IMR-90 (cell line): Measurements from ENCODE around the gene SREBF2. TPM values are rescaled to one million over a fixed set of nuclear protein-coding genes. Genes with fewer than 3 reads are reported as not detected.

Experiments used
- ATAC-seq: fragments of 200-7000 bp; cut with Tn5 transposase; 2 replicates; pipeline ENCODE4 v1.9.1; 2020; ENCODE audit warnings: low read depth, mild to moderate bottlenecking, moderate library complexity
- BruUV-seq: library from RNA; stranded (reverse); fragments of 400-500 nt; replicated peaks from 2 replicates; lab custom pipeline; 2021; lab: Mats Ljungman, UMichigan
- CTCF ChIA-PET: fragments of 300-600 bp; formaldehyde crosslinking; extraction: SDS; loops from one replicate; lab custom pipeline; 2021; ENCODE audit warnings: antibody characterized with exemption; lab: Yijun Ruan, JAX
- POLR2A ChIA-PET: fragments of 300-600 bp; sonication (Branson Sonifier 250); formaldehyde crosslinking; loops from one replicate; lab custom pipeline; 2022; ENCODE audit warnings: antibody characterized with exemption; ENCODE audit not compliant: unreplicated experiment; lab: Charles Lee
- DNase-seq: peaks from one replicate; pipeline ENCODE4 v3.0.0; 2013
- H2AFZ ChIP-seq: replicated peaks from 2 replicates; pipeline ENCODE3; 2013; ENCODE audit warnings: low read length, mild to moderate bottlenecking; ENCODE audit not compliant: poor library complexity
- H2AK5ac ChIP-seq: 2 replicates; pipeline ENCODE4 v1.6.1; 2013; ENCODE audit warnings: low read depth, low read length, inconsistent platforms
- H2AK9ac ChIP-seq: replicated peaks from 2 replicates; pipeline ENCODE3; 2013; ENCODE audit warnings: mild to moderate bottlenecking, low read depth, low read length, moderate library complexity; ENCODE audit not compliant: poor library complexity
- H2BK120ac ChIP-seq: 2 replicates; pipeline ENCODE4 v1.6.1; 2013; ENCODE audit warnings: low read depth, low read length, inconsistent platforms
- H2BK15ac ChIP-seq: 3 replicates; pipeline ENCODE4 v1.6.1; 2013; ENCODE audit warnings: low read depth, low read length, inconsistent platforms
- H2BK20ac ChIP-seq: 2 replicates; pipeline ENCODE4 v1.6.1; 2013; ENCODE audit warnings: low read depth, mild to moderate bottlenecking, inconsistent platforms, low read length, moderate library complexity
- H2BK5ac ChIP-seq: 2 replicates; pipeline ENCODE4 v1.6.1; 2013; ENCODE audit warnings: mild to moderate bottlenecking, low read depth, low read length, inconsistent platforms; ENCODE audit not compliant: poor library complexity, severe bottlenecking
- H3K14ac ChIP-seq: replicated peaks from 2 replicates; pipeline ENCODE4 v1.6.1; 2013; ENCODE audit warnings: low read depth, low read length, inconsistent platforms
- H3K18ac ChIP-seq: 2 replicates; pipeline ENCODE4 v1.6.1; 2013; ENCODE audit warnings: low read depth, low read length, control low read depth
- H3K23ac ChIP-seq: 2 replicates; pipeline ENCODE4 v1.6.1; 2013; ENCODE audit warnings: low read depth, low read length, inconsistent platforms
- H3K27ac ChIP-seq: 2 replicates; pipeline ENCODE4 v1.5.1; 2013; ENCODE audit warnings: mild to moderate bottlenecking, control low read depth, low read length; ENCODE audit not compliant: insufficient read depth
- H3K27me3 ChIP-seq: 2 replicates; pipeline ENCODE4 v1.6.1; 2013; ENCODE audit warnings: low read length; ENCODE audit not compliant: control insufficient read depth, insufficient read depth
- H3K36me3 ChIP-seq: 2 replicates; pipeline ENCODE4 v1.6.1; 2013; ENCODE audit warnings: low read length, mixed read lengths; ENCODE audit not compliant: control insufficient read depth, insufficient read depth
- H3K4ac ChIP-seq: 2 replicates; pipeline ENCODE4 v1.6.1; 2013; ENCODE audit warnings: low read depth, low read length, inconsistent platforms
- H3K4me1 ChIP-seq: 2 replicates; pipeline ENCODE4 v1.6.1; 2013; ENCODE audit warnings: low read length, mixed read lengths; ENCODE audit not compliant: control insufficient read depth, insufficient read depth
- H3K4me2 ChIP-seq: 2 replicates; pipeline ENCODE4 v1.6.1; 2013; ENCODE audit warnings: low read depth, mild to moderate bottlenecking, control low read depth, low read length, moderate library complexity
- H3K4me3 ChIP-seq: 2 replicates; pipeline ENCODE4 v1.5.1; 2013; ENCODE audit warnings: low read depth, mild to moderate bottlenecking, control low read depth, low read length, moderate library complexity; ENCODE audit not compliant: insufficient read depth
- H3K56ac ChIP-seq: 2 replicates; pipeline ENCODE4 v1.6.1; 2013; ENCODE audit warnings: low read length, inconsistent platforms; ENCODE audit not compliant: insufficient read depth; ENCODE audit errors: extremely low read depth
- H3K79me1 ChIP-seq, 2 experiments: 2 replicates each; pipeline ENCODE4 v1.6.1; 2013; ENCODE audit warnings: low read length in 2 of 2, inconsistent platforms in 1 of 2, low read depth in 1 of 2
- H3K9ac ChIP-seq: 2 replicates; pipeline ENCODE4 v1.6.1; 2013; ENCODE audit warnings: low read depth, low read length, control low read depth
- H3K9me1 ChIP-seq: 2 replicates; pipeline ENCODE4 v1.6.1; 2013; ENCODE audit warnings: low read length, inconsistent platforms; ENCODE audit not compliant: insufficient read depth
- H3K9me3 ChIP-seq: 2 replicates; pipeline ENCODE4 v1.6.1; 2013; ENCODE audit warnings: low read length; ENCODE audit not compliant: control insufficient read depth, insufficient read depth
- H4K20me1 ChIP-seq: 2 replicates; pipeline ENCODE4 v1.6.1; 2013; ENCODE audit warnings: low read length, inconsistent platforms; ENCODE audit not compliant: insufficient read depth
- H4K5ac ChIP-seq: 2 replicates; pipeline ENCODE4 v1.6.1; 2013; ENCODE audit warnings: mild to moderate bottlenecking, low read depth, low read length, control low read depth
- H4K8ac ChIP-seq, 2 experiments: 2 replicates each; pipeline ENCODE4 v1.6.1; 2013; ENCODE audit warnings: low read depth in 2 of 2, low read length in 2 of 2, control low read depth in 1 of 2, inconsistent platforms in 1 of 2
- H4K91ac ChIP-seq: 2 replicates; pipeline ENCODE4 v1.6.1; 2013; ENCODE audit warnings: low read depth, low read length, inconsistent platforms; ENCODE audit not compliant: insufficient read depth
- BHLHE40 ChIP-seq: fragments of 150-350 bp; IDR thresholded peaks from 2 replicates; pipeline ENCODE4 v1.6.1; 2016; ENCODE audit warnings: mild to moderate bottlenecking, low read depth, low read length
- CEBPB ChIP-seq: IDR thresholded peaks from 2 replicates; pipeline ENCODE4 v1.6.1; 2012; ENCODE audit warnings: low read depth, low read length, improper control_type of control experiment
- CHD1 ChIP-seq: IDR thresholded peaks from 2 replicates; pipeline ENCODE4 v1.6.1; 2012; ENCODE audit warnings: low read depth, low read length, improper control_type of control experiment
- FOS ChIP-seq: fragments of 150-350 bp; IDR thresholded peaks from 2 replicates; pipeline ENCODE4 v1.6.1; 2016; ENCODE audit warnings: low read depth, low read length
- MAFK ChIP-seq: IDR thresholded peaks from 2 replicates; pipeline ENCODE4 v1.6.1; 2012; ENCODE audit warnings: low read depth, low read length, improper control_type of control experiment
- MAZ ChIP-seq: IDR thresholded peaks from 2 replicates; pipeline ENCODE4 v1.6.1; 2012; ENCODE audit warnings: low read depth, mild to moderate bottlenecking, low read length, improper control_type of control experiment, moderate library complexity, borderline replicate concordance
- MXI1 ChIP-seq: IDR thresholded peaks from 2 replicates; pipeline ENCODE4 v1.6.1; 2012; ENCODE audit warnings: low read depth, mild to moderate bottlenecking, low read length, moderate library complexity, borderline replicate concordance
- RCOR1 ChIP-seq: IDR thresholded peaks from 2 replicates; pipeline ENCODE4 v1.6.1; 2012; ENCODE audit warnings: mild to moderate bottlenecking, low read length, improper control_type of control experiment; ENCODE audit not compliant: insufficient replicate concordance
- WGBS, 2 experiments: methylation state at CpG; one replicate each; pipeline versions ENCODE4 v1.1.5 to v1.1.7; 2013; ENCODE audit warnings: missing lambda C conversion rate in 2 of 2; ENCODE audit not compliant: insufficient read length in 1 of 2; ENCODE audit errors: extremely low coverage in 2 of 2; 5-methylcytosine and 5-hydroxymethylcytosine counted together
- dilution Hi-C: fragments of 300-500 bp; cut with HindIII; formaldehyde crosslinking; loops from one replicate; pipeline ENCODE4 v1.14.3; 2018; ENCODE audit warnings: low sequenced_read_pairs; ENCODE audit not compliant: unreplicated experiment
- in situ Hi-C: fragments of 300-500 bp; cut with MboI; formaldehyde crosslinking; loops from 3 replicates; pipeline ENCODE4 v1.14.3; 2019; ENCODE audit warnings: low sequenced_read_pairs, inconsistent platforms, mixed read lengths
- intact Hi-C: fragments of 100-400 bp; cut with micrococcal nuclease; formaldehyde crosslinking; loops from 2 replicates; pipeline ENCODE4 v1.10.0; 2022
- polyA plus RNA-seq, 3 experiments: library from polyadenylated mRNA; depleted of rRNA; stranded (reverse); fragments of >200 nt; gene quantifications; 2 replicates each; pipeline ENCODE4 v1.2.3, GENCODE V29; 2012; ENCODE audit warnings: low replicate concordance in 1 of 3
- total RNA-seq: library from RNA; depleted of rRNA; stranded (reverse); fragments of >200 nt; gene quantifications from 2 replicates; pipeline ENCODE4 v1.2.3, GENCODE V29; 2012

The SREBF2 gene
- total and polyA plus RNA-seq, 2 of the 4 experiments (the other 2 are of a cell fraction) = 8.1 to 47.4 TPM

GRCh38 chr22:41845380-41846267 lies 12.7 kb downstream of the SREBF2 start:
- Histone ChIP-seq H3K27ac (no peak overlapping the region), H3K4me1 (peaks cover 3% of the 10 kb centered on the region; the same call in 1 of the 2 replicates), H3K4ac (no peak overlapping the region), H3K79me1 (peaks cover 38 to 78% of the 10 kb centered on the region in 2 experiments), H3K23ac (no peak overlapping the region), H4K20me1 (peaks cover 56% of the 10 kb centered on the region; the same call in 1 of the 2 replicates), H3K9me1 (peaks cover 14% of the 10 kb centered on the region), H3K27me3 (no peaks in the 10 kb centered on the region), H2AK9ac (no peak overlapping the region), H3K14ac (no peak overlapping the region; the same call in 1 of the 2 replicates), H2BK20ac (no peak overlapping the region), H2AK5ac (no peak overlapping the region), H3K9ac (no peak overlapping the region), H2BK15ac (no peak overlapping the region), H3K4me3 (no peak overlapping the region), H4K91ac (no peak overlapping the region), H3K9me3 (no peaks in the 10 kb centered on the region), H3K36me3 (0 out of 2 replicates have a peak, but pooled peaks cover under 1% of the 10 kb centered on the region), H3K4me2 (no peak overlapping the region), H4K5ac (no peak overlapping the region), H3K18ac (no peak overlapping the region), H2AFZ (no peak overlapping the region), H4K8ac (no peak overlapping the region), H2BK5ac (no peak overlapping the region), H3K56ac (no peak overlapping the region), H2BK120ac (no peak overlapping the region)
- in situ Hi-C loops (no loop called here), dilution Hi-C loops (no loop called here), intact Hi-C loops (no loop called here)
- WGBS, 2 experiments = no CpG with 5 or more reads among the region's 4 CpGs
- DNase-seq = no peak
- CTCF ChIA-PET = no interaction called here
- BruUV-seq = no TSS peak
- POLR2A ChIA-PET = no interaction called here
- ATAC-seq = peak; percentile 57
- no peak for TF ChIP-seq CHD1
- no peak for TF ChIP-seq RCOR1
- TF ChIP-seq BHLHE40 = no peak
- no peak for TF ChIP-seq CEBPB
- no peak for TF ChIP-seq FOS
- no peak for TF ChIP-seq MAZ
- no peak for TF ChIP-seq MXI1
- TF ChIP-seq MAFK = no peak
